RWPE2 (cell line): ENCODE measurements around the gene DUSP8.

Experiments
- ATAC-seq: fragments of 200-7000 bp; cut with Tn5 transposase; 3 replicates; pipeline ENCODE4 v1.9.1; 2021; ENCODE audit warnings: low read depth
- DNase-seq: peaks from one replicate; pipeline ENCODE4 v3.0.0-alpha.2; 2020; ENCODE audit warnings: low spot score
- H3K27ac ChIP-seq: fragments of 450-650 bp; 2 replicates; pipeline ENCODE4 v1.5.1; 2017; ENCODE audit warnings: mild to moderate bottlenecking; ENCODE audit not compliant: poor library complexity, severe bottlenecking
- H3K27me3 ChIP-seq: fragments of 250-450 bp; sonication (Bioruptor Pico); 2 replicates; pipeline ENCODE4 v1.5.1; 2021; ENCODE audit warnings: mild to moderate bottlenecking, moderate library complexity; ENCODE audit not compliant: insufficient read depth, poor library complexity, severe bottlenecking
- H3K36me3 ChIP-seq: fragments of 250-450 bp; sonication (Bioruptor Pico); 2 replicates; pipeline ENCODE4 v1.5.1; 2020; ENCODE audit warnings: low read depth, mild to moderate bottlenecking, moderate library complexity
- H3K4me1 ChIP-seq: fragments of 250-450 bp; sonication (Bioruptor Pico); 2 replicates; pipeline ENCODE4 v1.5.1; 2021; ENCODE audit warnings: mild to moderate bottlenecking, moderate library complexity; ENCODE audit not compliant: insufficient read depth, poor library complexity, severe bottlenecking
- H3K4me3 ChIP-seq: fragments of 250-450 bp; sonication (Bioruptor Pico); 2 replicates; pipeline ENCODE4 v1.5.1; 2021; ENCODE audit warnings: mild to moderate bottlenecking, moderate library complexity; ENCODE audit not compliant: severe bottlenecking
- H3K9me3 ChIP-seq: fragments of 250-450 bp; sonication (Bioruptor Pico); 2 replicates; pipeline ENCODE4 v1.5.1; 2021; ENCODE audit warnings: mild to moderate bottlenecking, moderate library complexity; ENCODE audit not compliant: severe bottlenecking
- TF ChIP-seq, protein P1 (sequence below): fragments of 450-650 bp; IDR thresholded peaks from one replicate; pipeline ENCODE4 v1.5.1; 2017; ENCODE audit warnings: mild to moderate bottlenecking, moderate library complexity; ENCODE audit not compliant: poor library complexity, severe bottlenecking

The DUSP8 gene

DNA sequence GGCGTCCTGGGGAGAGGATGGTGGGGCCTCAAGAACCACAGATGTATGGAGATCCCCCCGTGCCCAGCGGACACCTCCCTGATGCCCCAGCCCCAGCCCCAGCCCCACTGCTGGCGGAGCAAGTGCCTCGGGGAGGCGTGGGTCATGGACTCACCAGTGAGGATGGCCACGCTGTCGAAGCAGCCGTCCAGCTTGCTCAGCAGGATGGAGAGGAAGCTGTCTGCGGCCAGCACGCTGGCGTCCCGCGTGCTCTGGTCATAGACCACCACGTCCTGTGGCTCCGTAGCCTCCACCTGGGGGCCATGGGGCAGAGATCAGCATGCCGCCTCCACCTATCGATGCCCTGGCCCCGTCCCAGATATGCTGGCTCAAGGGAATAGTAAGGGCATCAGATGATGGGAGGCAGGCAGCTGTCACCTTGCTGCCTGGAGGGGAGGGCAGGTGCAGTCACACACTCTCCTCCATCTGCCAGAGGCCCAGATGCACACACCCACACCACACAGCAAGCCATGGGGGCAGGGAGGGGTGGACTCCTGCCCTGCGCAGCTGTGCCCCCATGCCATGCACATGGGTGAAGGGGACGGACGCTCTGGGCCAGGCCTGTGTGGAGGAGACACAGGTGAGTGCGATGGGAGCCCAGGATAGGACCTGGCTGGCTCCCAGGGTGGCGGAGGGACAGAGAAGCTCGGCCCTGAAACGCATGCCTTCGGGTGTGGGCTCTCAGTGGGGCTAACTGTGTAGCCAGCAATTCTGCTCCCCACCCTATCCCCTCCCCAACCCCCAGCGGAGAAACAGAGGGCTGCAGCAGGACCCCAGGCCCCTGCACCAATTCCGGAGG is 8.2 kb downstream of the DUSP8 start:
- peaks cover 10% of the 10 kb centered on the region for H3K4me1 ChIP-seq
- ATAC-seq (no peak), DNase-seq (no peak)
- H3K4me3 ChIP-seq, result no peak overlapping the region
- no peaks in the 10 kb centered on the region for H3K27me3 ChIP-seq
- no peaks in the 10 kb centered on the region for H3K36me3 ChIP-seq
- no peak overlapping the region for H3K27ac ChIP-seq
- TF ChIP-seq, protein P1, sequence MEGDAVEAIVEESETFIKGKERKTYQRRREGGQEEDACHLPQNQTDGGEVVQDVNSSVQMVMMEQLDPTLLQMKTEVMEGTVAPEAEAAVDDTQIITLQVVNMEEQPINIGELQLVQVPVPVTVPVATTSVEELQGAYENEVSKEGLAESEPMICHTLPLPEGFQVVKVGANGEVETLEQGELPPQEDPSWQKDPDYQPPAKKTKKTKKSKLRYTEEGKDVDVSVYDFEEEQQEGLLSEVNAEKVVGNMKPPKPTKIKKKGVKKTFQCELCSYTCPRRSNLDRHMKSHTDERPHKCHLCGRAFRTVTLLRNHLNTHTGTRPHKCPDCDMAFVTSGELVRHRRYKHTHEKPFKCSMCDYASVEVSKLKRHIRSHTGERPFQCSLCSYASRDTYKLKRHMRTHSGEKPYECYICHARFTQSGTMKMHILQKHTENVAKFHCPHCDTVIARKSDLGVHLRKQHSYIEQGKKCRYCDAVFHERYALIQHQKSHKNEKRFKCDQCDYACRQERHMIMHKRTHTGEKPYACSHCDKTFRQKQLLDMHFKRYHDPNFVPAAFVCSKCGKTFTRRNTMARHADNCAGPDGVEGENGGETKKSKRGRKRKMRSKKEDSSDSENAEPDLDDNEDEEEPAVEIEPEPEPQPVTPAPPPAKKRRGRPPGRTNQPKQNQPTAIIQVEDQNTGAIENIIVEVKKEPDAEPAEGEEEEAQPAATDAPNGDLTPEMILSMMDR, result no peak
- H3K9me3 ChIP-seq, result no peaks in the 10 kb centered on the region

DNA sequence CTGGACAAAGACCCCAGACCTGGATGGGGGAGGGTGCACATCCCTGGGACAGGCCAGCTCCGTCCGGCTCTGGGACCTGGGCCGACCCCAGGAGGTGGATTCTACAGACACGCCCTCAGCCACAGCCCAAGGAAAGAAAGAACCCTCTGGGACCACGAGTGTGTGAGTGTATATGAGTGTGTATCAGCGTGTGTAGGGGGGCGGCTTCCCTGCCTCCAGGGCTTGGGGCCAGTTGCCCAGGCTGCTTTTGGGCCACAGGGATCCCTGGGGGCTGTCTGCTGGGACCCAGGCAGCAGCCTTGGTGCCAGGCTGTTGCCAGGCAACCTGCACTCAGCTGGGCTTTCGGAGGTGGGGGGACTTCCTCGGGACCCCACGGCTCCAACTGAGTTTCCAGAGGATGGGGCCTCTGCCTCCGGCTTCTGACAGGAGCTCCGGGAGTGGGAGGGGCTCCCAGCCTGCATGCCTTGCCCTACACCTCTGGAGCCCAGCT is 8.9 kb downstream of the DUSP8 start:
- Histone ChIP-seq H3K4me1 (peaks cover 17% of the 10 kb centered on the region), H3K36me3 (no peaks in the 10 kb centered on the region)

DNA sequence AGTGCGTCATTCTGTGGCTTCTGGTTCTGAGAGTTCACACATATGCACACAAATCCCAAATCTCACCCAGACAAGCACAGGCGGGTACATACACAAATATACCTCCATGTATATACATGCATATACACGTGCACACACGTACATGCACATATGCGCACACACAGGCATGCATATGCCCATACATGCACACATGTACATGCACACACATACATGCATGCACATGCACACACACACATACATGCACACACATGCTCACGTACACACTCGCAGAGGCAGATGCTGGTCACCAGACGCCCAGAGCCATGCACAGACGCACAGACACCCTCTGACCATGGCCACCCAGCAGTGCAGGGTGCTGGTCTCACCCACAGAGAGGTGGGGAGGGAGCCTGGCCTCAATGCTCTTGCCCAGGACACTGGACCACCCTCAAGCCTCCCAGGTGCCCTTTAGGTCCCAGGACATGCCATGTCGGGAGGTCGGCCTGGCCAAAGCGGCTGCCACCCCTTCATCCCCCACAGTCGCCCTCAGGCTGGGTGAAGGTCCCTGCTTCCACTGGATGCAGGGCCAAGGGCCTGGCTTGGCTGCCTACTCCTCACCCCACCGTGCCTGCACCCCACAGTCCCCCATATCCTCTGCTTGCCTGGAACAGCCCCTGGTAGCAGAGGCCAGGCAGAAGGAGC is 9.5 kb downstream of the DUSP8 start:
- H3K4me3 ChIP-seq, result no peak overlapping the region
- H3K4me1 ChIP-seq, result peaks cover 21% of the 10 kb centered on the region
- no peak overlapping the region for H3K27ac ChIP-seq
- no peaks in the 10 kb centered on the region for H3K9me3 ChIP-seq
- TF ChIP-seq, protein P1, result no peak
- H3K27me3 ChIP-seq, result no peaks in the 10 kb centered on the region
- H3K36me3 ChIP-seq, result no peaks in the 10 kb centered on the region
- ATAC-seq (no peak), DNase-seq (no peak)

More for the DNA sequence above, 8.9 kb downstream of the DUSP8 start:
- ATAC-seq (no peak), DNase-seq (no peak)
- Histone ChIP-seq H3K27me3 (no peaks in the 10 kb centered on the region), H3K9me3 (no peaks in the 10 kb centered on the region), H3K4me3 (no peak overlapping the region), H3K27ac (no peak overlapping the region)
- TF ChIP-seq, protein P1, result no peak

DNA sequence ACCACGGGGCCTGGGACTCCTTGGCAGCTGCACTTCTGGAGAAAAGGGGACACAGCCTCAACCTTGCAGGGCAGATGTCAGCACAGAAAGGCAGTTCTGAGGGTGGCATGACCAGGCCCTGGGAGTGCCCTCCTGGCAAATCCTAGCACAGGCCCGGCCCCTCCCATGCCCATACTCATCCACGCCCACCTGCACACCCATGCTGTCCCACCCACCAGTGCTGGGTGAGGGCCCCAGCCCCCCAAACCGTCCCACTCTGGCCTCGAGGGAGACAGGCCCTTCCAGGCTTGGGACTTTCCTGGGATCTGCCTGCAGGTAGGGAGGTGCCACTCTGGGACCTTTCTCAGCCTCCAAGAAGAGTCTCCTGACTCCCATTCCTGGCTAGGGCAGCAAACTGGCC is 10.1 kb downstream of the DUSP8 start:
- peaks cover 22% of the 10 kb centered on the region for H3K4me1 ChIP-seq
- DNase-seq (no peak), ATAC-seq (no peak)
- H3K27me3 ChIP-seq, result no peaks in the 10 kb centered on the region
- no peak overlapping the region for H3K4me3 ChIP-seq
- no peak overlapping the region for H3K27ac ChIP-seq
- TF ChIP-seq, protein P1, result no peak
- H3K36me3 ChIP-seq, result no peaks in the 10 kb centered on the region
- H3K9me3 ChIP-seq, result no peaks in the 10 kb centered on the region
